Measurements from ENCODE around the gene LRRC2.

The LRRC2 gene

DNA sequence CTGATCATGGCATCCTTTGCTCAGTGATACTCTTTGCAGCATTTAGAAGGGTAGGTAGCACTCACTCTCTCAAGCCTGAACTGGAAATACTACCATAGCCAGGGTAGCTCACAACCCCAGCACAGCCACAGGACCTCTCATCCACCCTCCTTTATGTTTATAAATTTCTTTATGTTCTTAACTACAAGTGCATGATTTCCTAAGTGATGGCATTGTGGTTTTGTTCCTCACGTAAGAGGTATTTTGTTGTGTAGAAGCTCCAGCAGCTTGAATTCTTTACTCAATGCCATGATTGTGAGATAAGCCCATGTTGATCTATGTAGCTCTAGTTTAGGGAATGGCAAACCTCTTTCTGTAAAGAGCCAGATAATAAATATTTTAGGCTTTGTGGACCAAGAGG, 76.2 kb downstream of the LRRC2 start:
- TF ChIP-seq, protein P1, sequence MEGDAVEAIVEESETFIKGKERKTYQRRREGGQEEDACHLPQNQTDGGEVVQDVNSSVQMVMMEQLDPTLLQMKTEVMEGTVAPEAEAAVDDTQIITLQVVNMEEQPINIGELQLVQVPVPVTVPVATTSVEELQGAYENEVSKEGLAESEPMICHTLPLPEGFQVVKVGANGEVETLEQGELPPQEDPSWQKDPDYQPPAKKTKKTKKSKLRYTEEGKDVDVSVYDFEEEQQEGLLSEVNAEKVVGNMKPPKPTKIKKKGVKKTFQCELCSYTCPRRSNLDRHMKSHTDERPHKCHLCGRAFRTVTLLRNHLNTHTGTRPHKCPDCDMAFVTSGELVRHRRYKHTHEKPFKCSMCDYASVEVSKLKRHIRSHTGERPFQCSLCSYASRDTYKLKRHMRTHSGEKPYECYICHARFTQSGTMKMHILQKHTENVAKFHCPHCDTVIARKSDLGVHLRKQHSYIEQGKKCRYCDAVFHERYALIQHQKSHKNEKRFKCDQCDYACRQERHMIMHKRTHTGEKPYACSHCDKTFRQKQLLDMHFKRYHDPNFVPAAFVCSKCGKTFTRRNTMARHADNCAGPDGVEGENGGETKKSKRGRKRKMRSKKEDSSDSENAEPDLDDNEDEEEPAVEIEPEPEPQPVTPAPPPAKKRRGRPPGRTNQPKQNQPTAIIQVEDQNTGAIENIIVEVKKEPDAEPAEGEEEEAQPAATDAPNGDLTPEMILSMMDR (IDR thresholded peaks at IDR 0.05; ENCODE audit: low read depth, low read length, missing control alignments): no peak
- no peak overlapping the region for H3K4me3 ChIP-seq (replicated peaks; ENCODE audit: low read depth, low read length)
- no peak for DNase-seq (ENCODE audit: extremely low read depth, low read depth)

- no peak for DNase-seq (ENCODE audit: extremely low read depth, low read depth)
- no peak overlapping the region for H3K4me3 ChIP-seq (replicated peaks; ENCODE audit: low read depth, low read length)
These were observed 76.7 kb downstream of the LRRC2 start for GRCh38 chr3:46489381-46489780.

DNA sequence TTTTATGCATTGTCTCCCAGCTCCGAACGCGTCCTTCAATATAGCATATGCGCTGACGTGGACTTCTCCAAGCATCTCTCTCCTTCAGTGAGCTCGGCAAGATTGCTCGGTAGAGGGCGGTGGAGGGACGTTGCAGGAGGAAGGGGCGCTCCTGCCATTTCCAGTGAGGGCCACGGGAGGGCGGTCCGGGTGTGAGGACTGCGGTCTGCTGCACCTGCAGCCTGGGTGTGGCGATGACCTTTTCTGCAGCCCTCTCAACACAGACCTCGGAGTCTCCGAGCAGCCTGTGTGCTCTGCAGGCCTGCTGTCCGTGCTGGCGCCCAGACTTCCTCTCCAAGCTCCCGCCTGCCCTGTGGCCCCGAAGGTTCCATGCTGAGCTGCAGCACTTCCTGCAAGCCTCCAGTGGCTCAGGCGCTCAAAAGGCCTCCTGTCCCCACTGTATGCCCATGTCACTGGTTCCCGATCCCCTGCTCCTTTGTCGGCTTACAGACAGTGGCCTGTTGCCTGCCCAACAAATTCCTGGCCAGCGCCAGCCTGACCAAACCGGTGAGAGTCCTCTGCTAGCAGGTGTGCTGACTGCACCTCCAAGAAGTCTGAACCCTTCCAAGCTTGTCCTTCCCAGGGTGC, 77.3 kb downstream of the LRRC2 start:
- H3K4me3 ChIP-seq (replicated peaks; ENCODE audit: low read depth, low read length): no peak overlapping the region
- peak; percentile 79 for DNase-seq (ENCODE audit: extremely low read depth, low read depth)
- TF ChIP-seq, protein P1 (IDR thresholded peaks at IDR 0.05; ENCODE audit: low read depth, low read length, missing control alignments): peak; percentile 100

More at GRCh38 chr3:46489381-46489780, 76.7 kb downstream of the LRRC2 start:
- TF ChIP-seq, protein P1 (IDR thresholded peaks at IDR 0.05; ENCODE audit: low read depth, low read length, missing control alignments): no peak

GRCh38 chr3:46485779-46486175, 80.3 kb downstream of the LRRC2 start:
- TF ChIP-seq, protein P1 (IDR thresholded peaks at IDR 0.05; ENCODE audit: low read depth, low read length, missing control alignments): no peak
- no peak overlapping the region for H3K4me3 ChIP-seq (replicated peaks; ENCODE audit: low read depth, low read length)
- no peak for DNase-seq (ENCODE audit: extremely low read depth, low read depth)

DNA sequence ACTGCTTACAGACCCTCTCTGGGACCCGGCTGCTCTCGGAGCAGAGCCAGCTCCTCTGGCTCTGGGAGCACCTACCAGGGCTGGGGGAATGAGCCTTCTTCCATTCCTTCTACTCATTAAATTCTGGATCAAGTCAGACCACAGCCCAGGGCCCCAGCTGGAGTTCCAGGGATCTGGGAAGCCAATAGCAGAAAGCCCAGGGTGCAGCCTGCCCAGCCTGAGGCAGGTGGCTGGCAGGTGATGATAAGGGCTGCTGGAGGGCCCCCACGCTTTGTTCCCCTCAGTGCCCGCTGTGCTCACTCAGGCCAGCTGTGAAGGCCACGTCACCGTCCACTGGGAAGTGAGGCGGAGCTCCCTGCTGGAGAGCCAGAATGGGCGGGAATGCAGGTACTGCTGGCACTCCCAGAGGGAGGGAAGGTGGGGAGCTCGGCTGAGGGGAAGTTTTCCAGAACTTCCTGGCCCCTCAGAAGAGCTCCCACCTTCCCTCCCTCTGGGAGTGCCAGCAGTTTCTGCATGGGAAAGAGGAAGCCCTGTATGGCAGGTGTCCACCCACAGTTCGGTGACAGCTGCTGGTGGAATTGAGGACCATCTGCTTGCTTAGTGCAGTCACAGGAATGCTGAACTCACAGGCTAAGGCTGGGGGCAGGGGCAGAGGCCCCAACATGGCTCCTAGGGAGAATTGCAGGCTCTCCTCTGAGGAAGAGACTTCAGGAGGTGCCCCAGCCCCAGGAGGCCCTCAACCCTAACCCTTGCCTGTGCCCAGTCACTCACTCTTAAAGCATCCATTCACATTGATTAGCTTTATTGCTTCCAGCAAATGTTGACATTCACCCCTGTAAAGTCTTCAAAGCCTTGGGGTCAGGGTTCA, 81.0 kb downstream of the LRRC2 start:
- no peak overlapping the region for H3K4me3 ChIP-seq (replicated peaks; ENCODE audit: low read depth, low read length)
- no peak for DNase-seq (ENCODE audit: extremely low read depth, low read depth)
- TF ChIP-seq, protein P1 (IDR thresholded peaks at IDR 0.05; ENCODE audit: low read depth, low read length, missing control alignments): no peak

DNA sequence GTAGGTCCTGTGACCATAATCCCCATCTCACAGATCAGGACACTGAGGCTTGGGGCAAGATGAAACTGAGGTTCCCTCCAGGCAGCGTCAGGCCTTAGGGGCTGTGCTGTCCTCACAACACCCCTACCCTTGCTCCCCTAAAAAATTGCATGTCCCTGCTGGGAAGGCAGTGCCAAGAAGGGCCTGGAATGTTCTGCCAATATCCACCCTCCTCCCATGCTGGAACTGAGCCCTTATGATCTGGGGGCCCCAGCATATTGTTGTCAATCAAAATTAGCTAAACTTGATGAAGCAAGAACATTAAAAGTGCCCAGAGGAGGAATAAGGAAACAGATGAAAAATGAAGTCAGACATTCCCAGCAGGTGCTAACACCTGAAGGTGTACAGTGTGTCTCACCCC, 81.7 kb downstream of the LRRC2 start:
- H3K4me3 ChIP-seq (replicated peaks; ENCODE audit: low read depth, low read length): no peak overlapping the region
- TF ChIP-seq, protein P1 (IDR thresholded peaks at IDR 0.05; ENCODE audit: low read depth, low read length, missing control alignments): no peak

More for the DNA sequence above, 81.7 kb downstream of the LRRC2 start:
- no peak for DNase-seq (ENCODE audit: extremely low read depth, low read depth)
